ENCODE results near the gene NCKAP5L. TPM values are rescaled to one million over a fixed set of nuclear protein-coding genes. Genes with fewer than 3 reads are reported as not detected.

Gene NCKAP5L
- polyA plus RNA-seq, 1 donor (not counting 4 experiments of a cell fraction or from before 2014, with no cell fraction given) = 3.9 TPM

DNA sequence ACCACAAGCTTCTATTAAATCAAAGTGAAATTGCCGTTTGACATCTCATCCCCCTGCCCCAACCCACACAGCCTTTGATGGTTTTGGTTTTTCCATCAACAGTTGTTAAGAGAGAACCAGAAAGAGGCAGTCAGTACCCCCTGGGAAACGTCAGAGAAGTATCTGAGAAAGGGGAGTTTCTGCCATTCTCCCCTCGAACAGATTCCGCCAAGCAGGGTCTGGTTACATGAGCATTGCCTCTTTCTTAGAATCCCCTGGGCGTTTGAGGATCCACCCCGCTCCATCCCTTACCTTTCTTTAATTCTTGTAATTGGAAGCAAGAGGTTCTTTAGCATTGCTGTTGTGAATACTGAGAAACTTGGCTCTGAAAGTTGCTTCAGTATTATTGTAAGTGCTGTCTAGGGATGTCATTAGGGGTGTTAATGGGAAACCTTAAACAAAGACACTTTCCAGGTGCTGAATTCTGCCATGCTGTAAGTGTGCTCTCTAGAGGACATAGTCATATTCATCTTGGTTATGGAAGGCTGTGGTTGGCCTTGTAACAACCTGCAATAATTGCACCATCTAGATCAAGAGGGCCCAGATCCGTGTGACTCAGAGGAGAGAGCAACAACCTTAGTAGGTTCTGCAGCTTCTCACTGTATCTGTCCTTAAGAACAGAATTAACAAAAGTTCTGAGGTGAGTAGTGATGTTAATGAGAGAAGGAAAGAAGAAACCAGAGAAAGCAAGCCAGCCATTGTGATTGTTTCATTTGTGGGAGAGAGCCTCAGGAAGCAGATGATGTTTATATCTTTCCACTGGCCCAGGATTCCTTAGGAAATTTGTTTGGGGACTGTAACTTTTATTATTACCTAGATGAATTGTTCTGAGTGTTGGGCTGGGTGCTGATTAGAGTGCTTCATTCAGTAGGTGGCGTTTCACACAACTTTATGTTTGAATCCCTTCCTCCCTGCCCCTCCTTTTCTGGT lies 77.9 kb downstream of the NCKAP5L start:
- H3K9me1 ChIP-seq (ENCODE audit: control insufficient read depth, extremely low read depth, insufficient read depth, low read length) = no peaks in the 10 kb centered on the region
- TF ChIP-seq EZH2 (IDR thresholded peaks at IDR 0.05; ENCODE audit: low read length) = no peak
- TF ChIP-seq, protein P1, sequence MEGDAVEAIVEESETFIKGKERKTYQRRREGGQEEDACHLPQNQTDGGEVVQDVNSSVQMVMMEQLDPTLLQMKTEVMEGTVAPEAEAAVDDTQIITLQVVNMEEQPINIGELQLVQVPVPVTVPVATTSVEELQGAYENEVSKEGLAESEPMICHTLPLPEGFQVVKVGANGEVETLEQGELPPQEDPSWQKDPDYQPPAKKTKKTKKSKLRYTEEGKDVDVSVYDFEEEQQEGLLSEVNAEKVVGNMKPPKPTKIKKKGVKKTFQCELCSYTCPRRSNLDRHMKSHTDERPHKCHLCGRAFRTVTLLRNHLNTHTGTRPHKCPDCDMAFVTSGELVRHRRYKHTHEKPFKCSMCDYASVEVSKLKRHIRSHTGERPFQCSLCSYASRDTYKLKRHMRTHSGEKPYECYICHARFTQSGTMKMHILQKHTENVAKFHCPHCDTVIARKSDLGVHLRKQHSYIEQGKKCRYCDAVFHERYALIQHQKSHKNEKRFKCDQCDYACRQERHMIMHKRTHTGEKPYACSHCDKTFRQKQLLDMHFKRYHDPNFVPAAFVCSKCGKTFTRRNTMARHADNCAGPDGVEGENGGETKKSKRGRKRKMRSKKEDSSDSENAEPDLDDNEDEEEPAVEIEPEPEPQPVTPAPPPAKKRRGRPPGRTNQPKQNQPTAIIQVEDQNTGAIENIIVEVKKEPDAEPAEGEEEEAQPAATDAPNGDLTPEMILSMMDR (optimal IDR thresholded peaks at IDR 0.05 in 1 of 3, IDR thresholded peaks at IDR 0.05 in 1 of 3, conservative IDR thresholded peaks at IDR 0.05 in 1 of 3; ENCODE audit: extremely low read depth in 1 of 3, insufficient read depth in 2 of 3, low read length in 3 of 3) = peak in 2 of 3 experiments; percentile 2 to 21
- H3K79me2 ChIP-seq (ENCODE audit: control insufficient read depth, insufficient read depth, low read length) = peaks cover 96% of the 10 kb centered on the region
- H3K27me3 ChIP-seq (ENCODE audit: control insufficient read depth, extremely low read depth, insufficient read depth, low read length) = no peaks in the 10 kb centered on the region
- peak overlapping the region; percentile 94 for H3K27ac ChIP-seq (ENCODE audit: control insufficient read depth, insufficient read depth, low read length)
- H3K4me3 ChIP-seq (ENCODE audit: control insufficient read depth in 2 of 3, extremely low read depth in 1 of 3, insufficient read depth in 2 of 3, low read depth in 1 of 3, low read length in 3 of 3) = peak overlapping the region in 1 of 3 experiments; percentile 58
- no peaks in the 10 kb centered on the region for H3K9me3 ChIP-seq (ENCODE audit: control insufficient read depth, low read depth, low read length)
- peak; percentile 69 for FAIRE-seq
- peak overlapping the region; percentile 71 for H3K9ac ChIP-seq (ENCODE audit: control insufficient read depth, extremely low read depth, insufficient read depth, low read length)
- H4K20me1 ChIP-seq (ENCODE audit: control insufficient read depth, extremely low read depth, insufficient read depth, low read length) = peaks cover 20% of the 10 kb centered on the region
- H2AFZ ChIP-seq (ENCODE audit: control insufficient read depth, low read length) = no peak overlapping the region
- dilution Hi-C loops (cut with MboI; ENCODE audit: extremely low pct_ligation_motif_present, low sequenced_read_pairs) = no loop called here
- no peak for DNase-seq (ENCODE audit: low read depth, low spot score)
- peak overlapping the region; percentile 83 for H3K4me2 ChIP-seq (ENCODE audit: control insufficient read depth, extremely low read depth, insufficient read depth, low read depth, low read length)
- H3K4me1 ChIP-seq (ENCODE audit: control insufficient read depth, extremely low read depth, insufficient read depth, low read length) = peaks cover 28% of the 10 kb centered on the region
- peaks cover 9 to 33% of the 10 kb centered on the region in 2 experiments for H3K36me3 ChIP-seq (ENCODE audit: control insufficient read depth in 2 of 2, extremely low read depth in 1 of 2, insufficient read depth in 2 of 2, low read length in 2 of 2)

DNA sequence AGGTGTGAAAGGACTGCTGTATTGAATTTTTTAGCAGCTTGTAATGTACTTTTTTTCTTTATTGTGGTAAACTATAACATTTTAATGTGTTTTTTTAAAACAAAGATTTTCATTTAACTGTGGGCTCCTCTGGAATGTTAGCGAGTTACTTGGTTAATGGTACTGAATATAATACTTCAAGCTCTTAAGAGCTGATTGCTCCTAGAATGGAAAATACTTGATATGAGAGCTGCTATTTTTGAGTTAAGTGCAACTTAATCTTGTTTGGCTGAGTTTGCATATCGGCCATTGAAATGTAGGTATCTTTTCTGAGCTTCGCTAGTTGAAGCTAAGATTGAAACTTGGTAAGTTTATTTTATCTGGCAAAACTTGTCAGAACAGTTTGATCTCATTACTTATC lies 79.4 kb downstream of the NCKAP5L start:
- Histone ChIP-seq H3K4me3 (ENCODE audit: control insufficient read depth in 2 of 3, extremely low read depth in 1 of 3, insufficient read depth in 2 of 3, low read depth in 1 of 3, low read length in 3 of 3) (no peak overlapping the region), H3K27me3 (ENCODE audit: control insufficient read depth, extremely low read depth, insufficient read depth, low read length) (no peaks in the 10 kb centered on the region), H3K4me2 (ENCODE audit: control insufficient read depth, extremely low read depth, insufficient read depth, low read depth, low read length) (peak overlapping the region; percentile 29), H3K9ac (ENCODE audit: control insufficient read depth, extremely low read depth, insufficient read depth, low read length) (no peak overlapping the region), H3K9me3 (ENCODE audit: control insufficient read depth, low read depth, low read length) (no peaks in the 10 kb centered on the region), H3K36me3 (ENCODE audit: control insufficient read depth in 2 of 2, extremely low read depth in 1 of 2, insufficient read depth in 2 of 2, low read length in 2 of 2) (peaks cover 8 to 34% of the 10 kb centered on the region in 2 experiments), H2AFZ (ENCODE audit: control insufficient read depth, low read length) (no peak overlapping the region), H3K27ac (ENCODE audit: control insufficient read depth, insufficient read depth, low read length) (peak overlapping the region; percentile 37), H3K79me2 (ENCODE audit: control insufficient read depth, insufficient read depth, low read length) (peaks cover 99% of the 10 kb centered on the region), H4K20me1 (ENCODE audit: control insufficient read depth, extremely low read depth, insufficient read depth, low read length) (peaks cover 28% of the 10 kb centered on the region), H3K4me1 (ENCODE audit: control insufficient read depth, extremely low read depth, insufficient read depth, low read length) (peaks cover 36% of the 10 kb centered on the region), H3K9me1 (ENCODE audit: control insufficient read depth, extremely low read depth, insufficient read depth, low read length) (no peaks in the 10 kb centered on the region)
- TF ChIP-seq EZH2 (IDR thresholded peaks at IDR 0.05; ENCODE audit: low read length) = no peak
- dilution Hi-C loops (cut with MboI; ENCODE audit: extremely low pct_ligation_motif_present, low sequenced_read_pairs) = no loop called here
- FAIRE-seq = no peak
- DNase-seq (ENCODE audit: low read depth, low spot score) = no peak
